ENCODE results near the gene WDR44.
"Not testable (repeated sequence)": the region's sequence is repeated elsewhere in the genome, so short reads cannot be mapped to it uniquely, and the experiment has no call there.

The WDR44 gene

DNA sequence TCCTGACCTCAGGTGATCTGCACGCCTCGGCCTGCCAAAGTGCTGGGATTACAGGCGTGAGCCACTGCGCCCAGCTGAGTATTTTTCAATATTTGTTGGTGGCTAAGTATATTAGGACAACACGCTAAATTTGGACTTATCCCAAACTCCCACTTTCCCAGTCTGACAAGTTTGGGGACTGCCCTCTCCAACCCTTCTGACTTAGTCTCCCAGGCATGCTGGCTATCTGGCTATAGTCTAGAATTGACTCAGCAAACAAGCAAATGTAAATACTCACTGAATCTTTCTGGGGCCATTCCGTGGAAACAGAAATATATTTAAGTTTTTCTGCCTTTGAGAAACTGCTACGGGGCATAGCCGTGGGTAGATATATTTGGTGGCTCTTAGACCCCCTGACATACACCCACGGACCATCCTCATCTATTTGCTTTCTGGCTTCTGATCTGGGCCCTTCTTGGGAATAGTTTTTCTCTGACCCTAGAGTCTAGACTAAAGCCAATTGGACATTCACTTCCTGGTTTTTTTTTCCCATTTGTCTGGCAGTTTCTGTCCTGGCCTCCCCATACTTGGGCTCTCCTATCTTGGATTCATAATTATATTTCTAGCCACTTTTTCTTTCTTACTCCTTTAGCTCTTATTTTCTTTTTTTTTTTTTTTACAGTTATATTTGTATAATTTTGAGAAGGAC lies 138.5 kb downstream of the WDR44 start:
- DNase-seq: no peak

DNA sequence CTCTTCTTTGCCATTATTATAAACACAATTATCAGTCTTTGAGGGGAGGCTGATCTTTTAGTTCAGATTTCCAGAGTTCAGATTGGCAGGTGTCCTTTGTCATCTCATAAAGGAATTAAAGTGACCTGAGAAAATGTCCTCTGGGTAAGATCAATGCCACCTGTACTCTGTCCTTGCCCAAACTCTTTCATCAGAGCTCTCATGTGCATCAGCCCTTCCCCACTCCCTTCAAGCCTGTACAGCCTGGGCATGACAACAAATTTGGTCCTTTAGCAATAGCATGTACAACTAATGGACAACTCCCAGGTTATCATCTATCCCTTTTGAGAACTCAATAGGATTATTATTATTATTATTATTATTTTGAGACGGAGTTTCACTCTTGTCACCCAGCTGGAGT lies 140.8 kb downstream of the WDR44 start:
- DNase-seq: not testable (repeated sequence)

DNA sequence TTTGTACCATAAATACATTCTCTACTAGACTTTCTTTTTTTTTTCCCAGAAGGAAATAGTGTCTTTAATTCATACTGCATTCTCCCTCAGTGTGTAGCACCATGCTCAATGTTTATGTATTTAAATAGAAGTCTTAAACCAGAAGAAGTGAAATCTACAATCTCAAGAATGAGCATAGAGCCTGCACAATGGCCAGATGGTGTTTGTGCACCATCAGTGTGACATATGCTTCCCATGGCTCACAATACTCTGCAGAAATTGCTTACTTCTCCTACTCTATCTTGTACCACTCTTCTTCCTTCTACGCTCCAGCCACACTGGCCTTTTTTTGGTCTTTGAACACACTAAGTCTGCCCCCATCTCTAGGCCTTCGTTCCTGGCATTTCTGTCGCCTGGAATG lies 147.1 kb downstream of the WDR44 start:
- DNase-seq: no peak

DNA sequence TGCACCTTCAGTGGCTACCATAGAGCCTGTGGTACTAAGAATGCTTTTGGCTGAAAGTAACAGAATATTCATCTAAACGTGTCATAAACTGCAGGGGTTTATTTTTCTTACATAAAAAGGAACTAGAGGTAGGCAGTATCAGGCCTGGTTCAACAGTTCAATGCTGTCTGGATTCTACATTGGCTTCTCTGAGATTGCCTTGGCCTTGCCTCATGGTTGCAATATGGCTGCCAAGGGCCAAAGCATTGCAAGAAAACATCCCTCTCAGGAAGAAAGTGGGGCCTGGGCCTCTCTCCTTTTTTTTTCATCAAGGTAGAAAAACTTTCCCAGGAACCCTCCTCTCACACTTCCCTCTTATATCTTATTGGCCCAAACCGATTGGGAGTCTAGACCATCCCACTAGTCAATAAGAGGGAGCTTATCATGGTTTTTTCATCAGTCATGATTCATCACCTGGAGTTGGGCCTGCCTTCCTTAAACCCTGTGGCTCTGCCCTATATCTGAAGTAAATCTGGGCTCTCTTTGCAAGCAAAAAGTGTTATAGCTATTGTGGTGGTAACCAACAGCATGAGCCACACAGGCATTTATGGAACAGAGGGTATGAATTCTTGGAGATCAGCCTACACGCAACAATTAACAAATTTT lies 147.9 kb downstream of the WDR44 start:
- DNase-seq: no peak

DNA sequence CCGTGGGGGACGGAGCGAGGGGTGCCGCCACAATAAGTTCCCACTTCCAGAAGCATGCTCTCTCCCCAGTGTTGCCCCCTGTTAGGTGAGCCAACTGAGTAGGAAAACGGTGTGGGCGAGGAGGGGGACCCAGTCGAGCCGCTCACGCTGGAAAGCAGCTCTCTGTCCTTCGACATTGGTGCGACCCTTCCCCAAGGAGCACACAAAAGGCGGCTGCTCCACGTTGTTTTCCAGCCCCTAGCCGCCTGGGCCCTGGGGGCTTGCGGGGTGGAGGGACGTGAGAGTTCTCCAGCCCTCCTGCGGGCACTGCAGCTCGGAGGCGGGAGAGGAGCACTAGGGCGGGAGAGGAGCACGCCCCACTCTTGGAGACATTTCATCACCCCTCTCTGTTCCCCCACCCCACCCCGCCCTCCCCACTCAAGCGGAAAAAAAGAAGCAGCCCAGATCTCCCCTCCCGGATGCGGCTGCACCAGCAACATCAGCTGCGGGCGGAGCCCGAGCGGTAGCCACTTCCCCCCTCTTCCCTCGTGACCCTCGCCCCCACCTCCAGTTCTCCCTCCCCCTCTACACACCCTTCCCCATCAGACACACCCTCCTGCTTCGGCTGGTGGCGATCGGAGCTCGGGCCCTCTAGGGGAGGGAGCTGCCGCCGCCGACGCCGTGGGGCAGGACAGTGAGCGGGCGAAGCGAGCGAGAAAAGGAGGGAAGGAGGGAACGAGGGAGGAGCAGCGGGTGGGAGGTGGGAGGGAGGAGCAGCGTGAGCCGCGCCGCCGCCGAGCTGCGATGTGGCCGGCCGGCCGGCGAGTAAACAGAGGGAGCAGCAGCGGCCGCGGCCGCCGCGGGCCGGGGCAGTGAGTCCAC lies 149.4 kb downstream of the WDR44 start, which contains the start of gene DOCK11:
Gene DOCK11, plus strand, starts transcription at position 755 of the 861 bp plus-strand sequence. CDS start 157 bp downstream, outside the sequence.
- peak; percentile 62 to 93 (median 74) for DNase-seq

DNA sequence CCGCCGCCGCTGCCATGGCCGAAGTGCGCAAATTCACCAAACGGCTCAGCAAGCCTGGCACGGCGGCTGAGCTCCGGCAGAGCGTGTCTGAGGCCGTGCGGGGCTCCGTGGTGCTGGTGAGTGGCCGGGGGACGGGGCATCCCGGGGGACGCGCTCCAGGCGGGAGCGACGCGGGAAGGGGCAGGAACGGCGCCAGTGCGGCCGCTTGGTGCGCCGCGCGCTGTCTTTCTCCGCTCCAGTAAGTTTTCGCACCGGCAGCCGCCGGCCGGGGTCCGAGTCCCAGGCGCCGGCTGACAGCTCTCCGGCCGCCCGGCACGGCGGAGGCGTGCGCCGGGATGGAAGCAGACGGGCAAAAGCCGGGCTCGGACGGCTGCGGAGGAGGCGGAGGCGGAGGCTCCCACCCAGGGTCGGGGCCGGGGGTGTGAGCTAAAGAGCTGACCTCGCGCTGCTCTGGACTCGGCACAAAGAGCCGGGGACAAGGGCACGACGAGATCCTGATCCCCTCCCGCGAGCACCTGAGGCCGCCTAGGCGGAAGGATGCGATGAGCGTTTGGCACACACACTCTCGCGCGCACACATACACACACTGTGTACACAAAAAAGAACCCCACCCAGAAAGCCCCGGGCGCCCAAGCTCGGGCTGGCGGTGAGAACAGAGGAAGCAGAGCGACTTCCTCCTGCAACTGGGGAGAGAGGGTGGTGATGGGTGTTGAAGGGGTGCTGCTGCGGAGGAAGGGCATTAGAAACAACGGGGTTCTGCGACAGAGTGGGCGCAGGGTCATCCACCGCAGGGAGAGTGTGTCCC lies 150.3 kb downstream of the WDR44 start:
- peak; percentile 51 to 87 (median 68) for DNase-seq

DNA sequence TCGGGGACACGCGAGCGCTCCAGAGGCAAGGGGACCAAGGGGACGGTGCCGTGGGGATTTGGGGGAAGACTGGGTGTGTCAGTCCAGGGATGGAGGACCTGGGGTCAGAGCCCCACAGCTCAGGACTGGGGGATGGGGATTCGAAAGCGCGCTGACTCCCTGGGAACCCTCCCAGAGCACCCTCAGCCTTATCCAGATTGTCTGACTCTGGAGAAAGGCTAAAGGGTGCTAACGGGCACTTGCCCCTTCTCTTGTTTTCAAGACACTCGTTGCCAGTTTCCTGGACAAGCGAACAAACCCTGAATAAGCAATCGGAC lies 150.8 kb downstream of the WDR44 start:
- DNase-seq: peak in 1 of 5 donors; percentile 10

DNA sequence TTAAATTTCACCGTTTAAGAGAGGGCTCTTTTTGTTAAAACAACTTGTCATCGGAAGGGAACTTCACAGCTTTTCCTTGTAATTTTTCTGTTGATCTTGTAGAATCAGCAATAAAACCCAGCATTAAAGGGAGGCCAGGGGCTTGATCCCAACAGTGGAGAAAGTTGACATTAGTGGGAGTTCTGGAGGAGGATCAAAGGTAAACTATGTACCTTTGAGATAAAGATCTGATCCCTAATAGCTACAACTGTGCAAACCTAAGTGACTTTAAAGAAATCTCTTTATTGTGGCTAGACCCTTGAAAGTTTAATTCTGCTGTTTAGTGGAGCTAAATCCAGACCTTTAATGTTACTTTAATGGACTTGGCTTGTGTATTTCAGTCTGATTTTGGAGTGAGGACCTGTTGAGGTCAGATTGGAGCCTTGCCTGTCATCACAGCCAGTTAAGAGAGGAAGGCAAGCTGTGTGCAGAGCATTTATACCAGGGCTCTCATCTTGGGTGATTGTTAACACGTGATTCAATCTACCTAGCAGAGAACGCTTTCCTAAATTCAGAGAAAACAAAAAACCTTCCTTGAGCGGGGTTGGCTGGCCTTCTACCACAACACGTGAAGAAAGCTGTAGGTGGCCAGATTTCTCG lies 151.4 kb downstream of the WDR44 start:
- DNase-seq: peak in 4 of 5 donors; percentile 4 to 67 (median 12)

DNA sequence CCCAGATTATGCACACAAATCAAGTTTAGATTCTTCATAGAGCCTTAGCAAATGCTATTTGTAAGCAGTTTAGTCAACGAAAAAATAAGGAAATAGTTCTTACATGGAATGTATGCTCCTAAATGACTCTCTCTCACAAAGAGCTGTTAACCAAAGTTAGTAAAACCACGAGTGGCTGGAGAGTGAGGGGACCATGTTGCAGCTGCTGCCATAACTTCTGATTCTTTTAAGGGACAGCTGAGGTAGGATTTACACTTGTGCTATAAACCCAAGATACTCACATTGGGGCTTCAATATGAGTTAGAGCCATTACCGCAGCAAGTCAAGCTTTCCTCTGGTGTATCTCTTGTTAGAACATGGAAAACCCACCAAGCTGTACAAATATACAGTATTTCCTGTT lies 152.4 kb downstream of the WDR44 start:
- no peak for DNase-seq

DNA sequence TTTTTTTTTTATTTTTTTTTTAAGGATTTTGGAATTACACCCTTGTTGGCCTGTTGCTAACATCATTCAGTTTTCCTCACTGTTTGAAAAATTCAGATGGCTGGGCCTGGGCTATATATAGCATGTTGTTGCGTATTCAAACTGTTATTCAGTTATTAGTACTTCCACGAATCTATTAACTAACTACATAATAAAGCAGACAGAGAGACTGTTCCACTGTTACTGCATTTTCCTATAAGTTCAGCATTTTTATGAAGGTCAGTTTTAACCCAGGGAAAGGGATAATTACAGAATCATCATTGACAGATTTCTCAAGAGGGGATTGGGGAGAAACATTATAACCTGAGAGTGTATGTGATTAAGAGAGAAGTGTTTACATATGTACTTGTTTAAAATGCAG lies 152.8 kb downstream of the WDR44 start:
- no peak for DNase-seq

DNA sequence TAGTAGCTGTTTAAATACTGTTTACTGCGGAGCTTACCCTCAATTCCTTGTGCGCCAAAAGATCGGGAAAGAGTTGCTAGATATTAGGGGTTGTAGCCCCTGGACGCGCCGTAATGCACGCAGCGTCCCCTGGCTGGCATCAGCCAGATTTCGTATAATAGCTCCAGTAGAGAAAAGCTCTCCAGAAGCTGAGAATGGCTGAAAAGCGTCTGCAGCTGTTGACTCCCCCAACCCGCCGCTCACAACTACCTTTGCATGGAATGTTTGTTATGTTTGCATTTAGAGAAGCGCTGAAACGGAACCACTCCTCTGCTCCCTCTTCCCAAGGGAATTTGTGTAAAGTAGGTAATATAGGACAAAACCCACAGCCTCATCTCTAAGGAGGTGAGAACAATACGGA lies 153.4 kb downstream of the WDR44 start:
- no peak for DNase-seq

Data from T-helper 1 cell (primary cell).